Measurements from ENCODE around the gene PFDN1. TPM values are rescaled to one million over a fixed set of nuclear protein-coding genes. Genes with fewer than 3 reads are reported as not detected.

The PFDN1 gene
- polyA plus RNA-seq, 1 donor from 2014 or later = 147 TPM

DNA sequence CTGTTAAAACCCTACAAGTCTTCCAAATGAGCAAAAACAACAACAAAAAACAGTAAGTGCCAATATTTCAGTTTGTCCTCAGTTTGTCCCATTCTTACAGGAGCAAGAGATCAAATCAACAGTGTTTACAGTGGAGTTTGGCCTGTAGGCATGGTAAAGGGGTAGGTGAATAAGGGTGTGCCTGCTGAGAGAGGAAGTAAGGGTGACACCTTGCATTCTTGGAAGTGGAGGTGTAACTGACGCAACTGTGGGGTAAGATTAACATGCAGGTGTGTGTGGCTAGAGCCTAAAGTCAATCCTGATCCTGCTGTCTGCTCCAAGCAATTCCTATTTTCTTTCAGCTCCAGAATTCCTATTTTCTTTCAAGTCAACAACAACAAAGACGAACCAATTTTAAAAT, 43.4 kb downstream of the PFDN1 start:
- Histone ChIP-seq H3K4me2 (ENCODE audit: low read length) (no peak overlapping the region), H3K27ac (ENCODE audit: low read length) (no peak overlapping the region), H3K9me2 (ENCODE audit: insufficient read depth, low read length) (no peaks in the 10 kb centered on the region), H3K9ac (ENCODE audit: low read length) (no peak overlapping the region), H3K27me3 (ENCODE audit: insufficient read depth, low read depth, low read length) (no peaks in the 10 kb centered on the region), H4K20me1 (ENCODE audit: insufficient read depth) (no peaks in the 10 kb centered on the region), H3K9me3 (ENCODE audit: low read length) (no peaks in the 10 kb centered on the region), H3K79me2 (replicated peaks; ENCODE audit: insufficient read depth, low read length) (peaks cover 9% of the 10 kb centered on the region), H3K36me3 (ENCODE audit: insufficient read depth, low read length) (no peaks in the 10 kb centered on the region), H3F3A (ENCODE audit: insufficient read depth, low read length, poor library complexity, severe bottlenecking) (no peaks in the 10 kb centered on the region), H3K4me3 (ENCODE audit: low read length) (no peak overlapping the region), H2AFZ (ENCODE audit: low read depth, low read length) (no peak overlapping the region)
- TF ChIP-seq EZH2 (IDR thresholded peaks at IDR 0.05; ENCODE audit: borderline replicate concordance, insufficient read depth, low read length, poor library complexity, severe bottlenecking) (no peak), TAF1 (IDR thresholded peaks at IDR 0.05; ENCODE audit: low read depth) (no peak), EP300 (conservative IDR thresholded peaks at IDR 0.05; ENCODE audit: poor library complexity, severe bottlenecking) (no peak), MXI1 (conservative IDR thresholded peaks at IDR 0.05; ENCODE audit: poor library complexity, severe bottlenecking) (no peak), RAD21 (conservative IDR thresholded peaks at IDR 0.05) (no peak), SMC3 (conservative IDR thresholded peaks at IDR 0.05; ENCODE audit: poor library complexity) (no peak), POLR2AphosphoS5 (IDR thresholded peaks at IDR 0.05) (no peak)
- TF ChIP-seq, protein P1, sequence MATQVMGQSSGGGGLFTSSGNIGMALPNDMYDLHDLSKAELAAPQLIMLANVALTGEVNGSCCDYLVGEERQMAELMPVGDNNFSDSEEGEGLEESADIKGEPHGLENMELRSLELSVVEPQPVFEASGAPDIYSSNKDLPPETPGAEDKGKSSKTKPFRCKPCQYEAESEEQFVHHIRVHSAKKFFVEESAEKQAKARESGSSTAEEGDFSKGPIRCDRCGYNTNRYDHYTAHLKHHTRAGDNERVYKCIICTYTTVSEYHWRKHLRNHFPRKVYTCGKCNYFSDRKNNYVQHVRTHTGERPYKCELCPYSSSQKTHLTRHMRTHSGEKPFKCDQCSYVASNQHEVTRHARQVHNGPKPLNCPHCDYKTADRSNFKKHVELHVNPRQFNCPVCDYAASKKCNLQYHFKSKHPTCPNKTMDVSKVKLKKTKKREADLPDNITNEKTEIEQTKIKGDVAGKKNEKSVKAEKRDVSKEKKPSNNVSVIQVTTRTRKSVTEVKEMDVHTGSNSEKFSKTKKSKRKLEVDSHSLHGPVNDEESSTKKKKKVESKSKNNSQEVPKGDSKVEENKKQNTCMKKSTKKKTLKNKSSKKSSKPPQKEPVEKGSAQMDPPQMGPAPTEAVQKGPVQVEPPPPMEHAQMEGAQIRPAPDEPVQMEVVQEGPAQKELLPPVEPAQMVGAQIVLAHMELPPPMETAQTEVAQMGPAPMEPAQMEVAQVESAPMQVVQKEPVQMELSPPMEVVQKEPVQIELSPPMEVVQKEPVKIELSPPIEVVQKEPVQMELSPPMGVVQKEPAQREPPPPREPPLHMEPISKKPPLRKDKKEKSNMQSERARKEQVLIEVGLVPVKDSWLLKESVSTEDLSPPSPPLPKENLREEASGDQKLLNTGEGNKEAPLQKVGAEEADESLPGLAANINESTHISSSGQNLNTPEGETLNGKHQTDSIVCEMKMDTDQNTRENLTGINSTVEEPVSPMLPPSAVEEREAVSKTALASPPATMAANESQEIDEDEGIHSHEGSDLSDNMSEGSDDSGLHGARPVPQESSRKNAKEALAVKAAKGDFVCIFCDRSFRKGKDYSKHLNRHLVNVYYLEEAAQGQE (IDR thresholded peaks at IDR 0.05; ENCODE audit: borderline replicate concordance) = no peak
- TF ChIP-seq, protein P2, sequence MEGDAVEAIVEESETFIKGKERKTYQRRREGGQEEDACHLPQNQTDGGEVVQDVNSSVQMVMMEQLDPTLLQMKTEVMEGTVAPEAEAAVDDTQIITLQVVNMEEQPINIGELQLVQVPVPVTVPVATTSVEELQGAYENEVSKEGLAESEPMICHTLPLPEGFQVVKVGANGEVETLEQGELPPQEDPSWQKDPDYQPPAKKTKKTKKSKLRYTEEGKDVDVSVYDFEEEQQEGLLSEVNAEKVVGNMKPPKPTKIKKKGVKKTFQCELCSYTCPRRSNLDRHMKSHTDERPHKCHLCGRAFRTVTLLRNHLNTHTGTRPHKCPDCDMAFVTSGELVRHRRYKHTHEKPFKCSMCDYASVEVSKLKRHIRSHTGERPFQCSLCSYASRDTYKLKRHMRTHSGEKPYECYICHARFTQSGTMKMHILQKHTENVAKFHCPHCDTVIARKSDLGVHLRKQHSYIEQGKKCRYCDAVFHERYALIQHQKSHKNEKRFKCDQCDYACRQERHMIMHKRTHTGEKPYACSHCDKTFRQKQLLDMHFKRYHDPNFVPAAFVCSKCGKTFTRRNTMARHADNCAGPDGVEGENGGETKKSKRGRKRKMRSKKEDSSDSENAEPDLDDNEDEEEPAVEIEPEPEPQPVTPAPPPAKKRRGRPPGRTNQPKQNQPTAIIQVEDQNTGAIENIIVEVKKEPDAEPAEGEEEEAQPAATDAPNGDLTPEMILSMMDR (IDR thresholded peaks at IDR 0.05; ENCODE audit: poor library complexity, severe bottlenecking) = no peak

DNA sequence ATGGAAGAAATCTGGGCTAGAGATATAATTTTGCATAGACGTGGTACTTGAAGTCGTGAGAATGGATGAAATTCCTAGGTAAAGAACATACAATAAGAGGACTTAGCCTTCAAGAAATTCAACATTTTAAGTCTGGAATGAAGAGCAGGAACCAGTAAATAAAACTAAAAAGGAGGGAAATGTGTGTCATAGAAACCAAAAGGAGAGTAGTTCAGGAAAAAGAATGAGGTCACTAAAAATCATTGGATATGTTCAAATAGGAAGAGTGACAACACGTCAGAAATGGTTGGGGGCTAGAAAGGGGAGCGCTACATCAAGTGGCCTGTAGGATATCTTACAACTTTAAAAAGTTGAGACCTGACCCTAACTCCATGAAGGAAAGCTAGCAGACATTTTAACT, 44.0 kb downstream of the PFDN1 start:
- no peak overlapping the region for H3K27ac ChIP-seq (ENCODE audit: low read length)
- peaks cover 7% of the 10 kb centered on the region for H3K79me2 ChIP-seq (replicated peaks; ENCODE audit: insufficient read depth, low read length)

More for the DNA sequence above, 44.0 kb downstream of the PFDN1 start:
- no peaks in the 10 kb centered on the region for H4K20me1 ChIP-seq (ENCODE audit: insufficient read depth)
- no peak for TF ChIP-seq SMC3 (conservative IDR thresholded peaks at IDR 0.05; ENCODE audit: poor library complexity)
- TF ChIP-seq EZH2 (IDR thresholded peaks at IDR 0.05; ENCODE audit: borderline replicate concordance, insufficient read depth, low read length, poor library complexity, severe bottlenecking) = no peak
- no peak for TF ChIP-seq EP300 (conservative IDR thresholded peaks at IDR 0.05; ENCODE audit: poor library complexity, severe bottlenecking)
- no peak for TF ChIP-seq RAD21 (conservative IDR thresholded peaks at IDR 0.05)
- no peak for TF ChIP-seq MXI1 (conservative IDR thresholded peaks at IDR 0.05; ENCODE audit: poor library complexity, severe bottlenecking)
- TF ChIP-seq TAF1 (IDR thresholded peaks at IDR 0.05; ENCODE audit: low read depth) = no peak
- H3K9me2 ChIP-seq (ENCODE audit: insufficient read depth, low read length) = no peaks in the 10 kb centered on the region
- no peaks in the 10 kb centered on the region for H3K9me3 ChIP-seq (ENCODE audit: low read length)
- H3K4me2 ChIP-seq (ENCODE audit: low read length) = no peak overlapping the region
- H3K27me3 ChIP-seq (ENCODE audit: insufficient read depth, low read depth, low read length) = no peaks in the 10 kb centered on the region
- H3F3A ChIP-seq (ENCODE audit: insufficient read depth, low read length, poor library complexity, severe bottlenecking) = no peaks in the 10 kb centered on the region
- H2AFZ ChIP-seq (ENCODE audit: low read depth, low read length) = no peak overlapping the region
- H3K9ac ChIP-seq (ENCODE audit: low read length) = no peak overlapping the region
- no peaks in the 10 kb centered on the region for H3K36me3 ChIP-seq (ENCODE audit: insufficient read depth, low read length)
- no peak overlapping the region for H3K4me3 ChIP-seq (ENCODE audit: low read length)
